MM.1S (cell line): ENCODE results near the gene PTPRK.

Experiments
- DNase-seq: peaks from one replicate; pipeline ENCODE4 v3.0.0-alpha.2; 2015
- H2AFZ ChIP-seq: fragments of 300-600 bp; sonication (generic); 2 replicates; pipeline ENCODE4 v1.6.0; 2016; ENCODE audit warnings: antibody characterized with exemption, low read length
- H3F3A ChIP-seq: fragments of 300-600 bp; sonication (generic); 2 replicates; pipeline ENCODE4 v1.6.1; 2016; ENCODE audit warnings: mild to moderate bottlenecking, antibody characterized with exemption, low read length, moderate library complexity, mixed read lengths; ENCODE audit not compliant: insufficient read depth
- H3K27ac ChIP-seq: fragments of 300-600 bp; sonication (generic); 2 replicates; pipeline ENCODE4 v1.5.1; 2016; ENCODE audit warnings: mild to moderate bottlenecking, low read length
- H3K27me3 ChIP-seq: fragments of 300-600 bp; sonication (generic); replicated peaks from 2 replicates; pipeline ENCODE4 v1.6.0; 2016; ENCODE audit warnings: low read length; ENCODE audit not compliant: insufficient read depth
- H3K36me3 ChIP-seq: fragments of 300-600 bp; sonication (generic); replicated peaks from 2 replicates; pipeline ENCODE4 v1.6.1; 2016; ENCODE audit warnings: mild to moderate bottlenecking, low read length, mixed read lengths; ENCODE audit not compliant: insufficient read depth
- H3K4me1 ChIP-seq: fragments of 300-600 bp; sonication (generic); 2 replicates; pipeline ENCODE4 v1.6.1; 2016; ENCODE audit warnings: low read length, mixed read lengths
- H3K4me2 ChIP-seq: fragments of 300-600 bp; sonication (generic); 2 replicates; pipeline ENCODE4 v1.6.0; 2016; ENCODE audit warnings: low read depth, low read length
- H3K4me3 ChIP-seq: fragments of 300-600 bp; sonication (generic); 2 replicates; pipeline ENCODE4 v1.5.1; 2016; ENCODE audit warnings: low read length, mixed read lengths
- H3K79me2 ChIP-seq: fragments of 300-600 bp; sonication (generic); 2 replicates; pipeline ENCODE4 v1.6.1; 2016; ENCODE audit warnings: mixed run types, low read length, mixed read lengths
- H3K9ac ChIP-seq: fragments of 300-600 bp; sonication (generic); 2 replicates; pipeline ENCODE4 v1.6.1; 2016; ENCODE audit warnings: low read length, mixed read lengths
- H3K9me2 ChIP-seq: fragments of 300-600 bp; sonication (generic); replicated peaks from 2 replicates; pipeline ENCODE4 v1.6.1; 2016; ENCODE audit warnings: mild to moderate bottlenecking, low read length, mixed read lengths; ENCODE audit not compliant: insufficient read depth
- H3K9me3 ChIP-seq: fragments of 300-600 bp; sonication (generic); replicated peaks from 2 replicates; pipeline ENCODE4 v1.6.1; 2016; ENCODE audit warnings: mild to moderate bottlenecking, low read length, mixed read lengths; ENCODE audit not compliant: insufficient read depth
- H4K20me1 ChIP-seq: fragments of 300-600 bp; sonication (generic); 2 replicates; pipeline ENCODE4 v1.6.1; 2016; ENCODE audit warnings: mild to moderate bottlenecking, low read length, moderate library complexity, mixed read lengths; ENCODE audit not compliant: insufficient read depth
- EZH2 ChIP-seq: fragments of 300-600 bp; sonication (generic); optimal IDR thresholded peaks from 2 replicates; pipeline ENCODE3; 2017; ENCODE audit warnings: low read depth, mild to moderate bottlenecking, antibody characterized with exemption, low read length, mixed read lengths
- EZH2phosphoT487 ChIP-seq: fragments of 300-600 bp; sonication (generic); IDR thresholded peaks from 2 replicates; pipeline ENCODE4 v1.6.1; 2018; ENCODE audit warnings: antibody characterized with exemption, low read length
- TF ChIP-seq, protein P1 (sequence below): fragments of 300-600 bp; sonication (generic); IDR thresholded peaks from 2 replicates; pipeline ENCODE4 v1.5.1; 2016; ENCODE audit warnings: antibody characterized with exemption, low read length, mixed read lengths

The PTPRK gene

DNA sequence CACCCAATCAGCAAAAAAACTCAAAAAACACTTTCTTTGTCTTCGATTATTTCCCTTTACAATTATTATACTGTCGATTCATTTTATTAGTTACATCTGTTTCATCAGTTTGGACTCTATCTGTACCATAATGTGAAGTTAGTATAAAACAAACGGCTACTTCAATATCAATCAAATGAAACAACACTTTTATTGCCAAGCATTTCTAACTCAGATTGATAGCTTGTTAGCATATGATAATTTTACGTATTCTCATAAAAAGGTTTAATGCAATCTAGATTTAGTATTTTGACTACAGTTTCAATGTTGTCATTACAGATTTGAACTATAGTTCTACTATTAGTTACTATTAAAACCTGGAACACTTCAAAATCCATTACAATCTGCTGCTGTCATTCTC lies 149.3 kb downstream of the PTPRK start:
- H3K27me3 ChIP-seq, result no peaks in the 10 kb centered on the region
- H3K27ac ChIP-seq, result no peak overlapping the region
- TF ChIP-seq EZH2 (no peak), EZH2phosphoT487 (no peak)
- TF ChIP-seq, protein P1, sequence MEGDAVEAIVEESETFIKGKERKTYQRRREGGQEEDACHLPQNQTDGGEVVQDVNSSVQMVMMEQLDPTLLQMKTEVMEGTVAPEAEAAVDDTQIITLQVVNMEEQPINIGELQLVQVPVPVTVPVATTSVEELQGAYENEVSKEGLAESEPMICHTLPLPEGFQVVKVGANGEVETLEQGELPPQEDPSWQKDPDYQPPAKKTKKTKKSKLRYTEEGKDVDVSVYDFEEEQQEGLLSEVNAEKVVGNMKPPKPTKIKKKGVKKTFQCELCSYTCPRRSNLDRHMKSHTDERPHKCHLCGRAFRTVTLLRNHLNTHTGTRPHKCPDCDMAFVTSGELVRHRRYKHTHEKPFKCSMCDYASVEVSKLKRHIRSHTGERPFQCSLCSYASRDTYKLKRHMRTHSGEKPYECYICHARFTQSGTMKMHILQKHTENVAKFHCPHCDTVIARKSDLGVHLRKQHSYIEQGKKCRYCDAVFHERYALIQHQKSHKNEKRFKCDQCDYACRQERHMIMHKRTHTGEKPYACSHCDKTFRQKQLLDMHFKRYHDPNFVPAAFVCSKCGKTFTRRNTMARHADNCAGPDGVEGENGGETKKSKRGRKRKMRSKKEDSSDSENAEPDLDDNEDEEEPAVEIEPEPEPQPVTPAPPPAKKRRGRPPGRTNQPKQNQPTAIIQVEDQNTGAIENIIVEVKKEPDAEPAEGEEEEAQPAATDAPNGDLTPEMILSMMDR, result no peak
- no peak for DNase-seq
- H3K4me1 ChIP-seq, result no peaks in the 10 kb centered on the region
- no peaks in the 10 kb centered on the region for H3K36me3 ChIP-seq
- H3K4me3 ChIP-seq, result no peak overlapping the region
- H3K79me2 ChIP-seq, result no peaks in the 10 kb centered on the region
- H3F3A ChIP-seq, result no peaks in the 10 kb centered on the region
- no peak overlapping the region for H3K4me2 ChIP-seq
- H3K9me2 ChIP-seq, result no peaks in the 10 kb centered on the region
- no peak overlapping the region for H2AFZ ChIP-seq
- H4K20me1 ChIP-seq, result no peaks in the 10 kb centered on the region
- no peaks in the 10 kb centered on the region for H3K9me3 ChIP-seq
- H3K9ac ChIP-seq, result no peak overlapping the region

- H3K4me2 ChIP-seq, result no peak overlapping the region
- H3K36me3 ChIP-seq, result no peaks in the 10 kb centered on the region
- no peaks in the 10 kb centered on the region for H3K79me2 ChIP-seq
- no peak overlapping the region for H3K27ac ChIP-seq
- no peak overlapping the region for H2AFZ ChIP-seq
- no peaks in the 10 kb centered on the region for H3K9me2 ChIP-seq
- DNase-seq, result no peak
- TF ChIP-seq, protein P1, result no peak
- TF ChIP-seq EZH2phosphoT487 (no peak), EZH2 (no peak)
- no peak overlapping the region for H3K4me3 ChIP-seq
- no peaks in the 10 kb centered on the region for H3K27me3 ChIP-seq
- H3K4me1 ChIP-seq, result no peaks in the 10 kb centered on the region
- no peak overlapping the region for H3K9ac ChIP-seq
- H3F3A ChIP-seq, result no peaks in the 10 kb centered on the region
- H3K9me3 ChIP-seq, result no peaks in the 10 kb centered on the region
- H4K20me1 ChIP-seq, result no peaks in the 10 kb centered on the region
These were observed 150.3 kb downstream of the PTPRK start for GRCh38 chr6:128370072-128370471.

DNA sequence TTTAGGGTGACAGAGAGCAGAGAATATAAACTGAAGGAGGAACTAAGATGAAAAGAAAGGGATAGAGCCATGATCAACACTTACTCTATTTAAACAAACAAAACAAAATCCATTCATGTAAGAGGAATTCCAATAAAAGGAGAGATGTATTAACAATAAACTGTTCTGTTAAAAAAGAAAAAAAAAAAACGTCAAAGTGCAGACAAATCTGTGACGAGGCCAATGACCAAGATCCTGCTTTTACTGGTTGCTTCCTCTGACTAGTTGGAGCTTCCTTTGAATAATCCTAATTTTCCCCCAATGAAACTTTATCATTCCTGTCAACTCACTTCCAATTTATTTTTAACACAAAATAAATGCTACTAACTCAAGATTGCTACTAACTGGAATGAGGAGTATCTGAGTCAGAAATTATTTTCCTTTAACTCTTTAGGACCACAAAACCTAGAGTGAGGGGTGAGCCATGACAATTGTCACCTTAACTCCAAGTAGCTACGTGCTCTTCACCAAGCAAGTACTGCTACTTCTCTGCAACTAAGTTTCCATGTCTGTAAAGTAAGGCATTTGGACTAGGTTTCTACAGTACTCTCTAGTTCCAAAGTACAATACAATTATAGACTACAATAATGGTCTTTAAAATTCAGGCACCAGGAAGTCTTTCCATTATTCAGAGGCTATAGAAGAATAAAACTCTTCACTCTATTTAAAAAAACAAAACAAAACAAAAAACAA lies 152.0 kb downstream of the PTPRK start:
- Histone ChIP-seq H3F3A (no peaks in the 10 kb centered on the region), H3K36me3 (no peaks in the 10 kb centered on the region), H3K27ac (no peak overlapping the region), H3K4me2 (no peak overlapping the region), H3K79me2 (no peaks in the 10 kb centered on the region), H3K9me3 (no peaks in the 10 kb centered on the region), H3K4me3 (no peak overlapping the region), H3K27me3 (no peaks in the 10 kb centered on the region), H4K20me1 (no peaks in the 10 kb centered on the region), H3K9ac (no peak overlapping the region), H2AFZ (no peak overlapping the region), H3K4me1 (no peaks in the 10 kb centered on the region), H3K9me2 (no peaks in the 10 kb centered on the region)
- DNase-seq, result no peak
- TF ChIP-seq EZH2 (no peak), EZH2phosphoT487 (no peak)
- TF ChIP-seq, protein P1, result no peak
